Heart right ventricle (tissue), 16 donors: ENCODE data around the gene KANK2. TPM values are rescaled to one million over a fixed set of nuclear protein-coding genes. Genes with fewer than 3 reads are reported as not detected.

Experiments
- ATAC-seq, 8 donors: fragments of 200-7000 bp; cut with Tn5 transposase; one replicate each; pipeline ENCODE4 v1.9.1; 2020; ENCODE audit warnings: mild to moderate bottlenecking in 8 of 8, moderate library complexity in 8 of 8, moderate number of reproducible peaks in 1 of 8
- DNase-seq, 2 donors: peaks; one replicate each; pipeline ENCODE4 v3.0.0-alpha.2; 2020
- H3K27ac ChIP-seq, 10 donors: fragments of 200-600 bp; sonication (generic) in 2 of 10; one replicate each; pipeline versions ENCODE4 v1.5.0 to v1.8.0; 2020 to 2022; ENCODE audit warnings: mild to moderate bottlenecking in 3 of 10
- H3K27me3 ChIP-seq, 7 donors: fragments of 200-600 bp; one replicate each; pipeline ENCODE4 v1.8.0; 2021 to 2022; ENCODE audit warnings: mild to moderate bottlenecking in 2 of 7
- H3K36me3 ChIP-seq, 9 donors: fragments of 200-600 bp; sonication (generic) in 1 of 9; one replicate each; pipeline versions ENCODE4 v1.5.0 to v1.8.0; 2020 to 2022; ENCODE audit warnings: mild to moderate bottlenecking in 2 of 9
- H3K4me1 ChIP-seq, 9 donors: fragments of 200-600 bp; sonication (generic) in 1 of 9; one replicate each; pipeline versions ENCODE4 v1.5.0 to v1.8.0; 2020 to 2022; ENCODE audit warnings: mild to moderate bottlenecking in 4 of 9
- H3K4me3 ChIP-seq, 10 donors: fragments of 200-600 bp; sonication (generic) in 2 of 10; one replicate each; pipeline versions ENCODE4 v1.5.0 to v1.8.0; 2020 to 2022; ENCODE audit warnings: mild to moderate bottlenecking in 7 of 10, moderate library complexity in 2 of 10
- H3K9me3 ChIP-seq, 11 donors: fragments of 200-600 bp in 10 of 11; sonication (generic) in 2 of 11; one replicate each; pipeline versions ENCODE4 v1.5.0 to v1.8.0; 2013 to 2022; ENCODE audit warnings: mild to moderate bottlenecking in 2 of 11, control low read depth in 1 of 11, moderate library complexity in 1 of 11
- WGBS, 2 donors: extraction: QIAGEN DNeasy Blood & Tissue Kit; methylation state at CpG; one replicate each; pipeline ENCODE4 v1.1.7; 2013; ENCODE audit warnings: inconsistent platforms in 1 of 2; 5-methylcytosine and 5-hydroxymethylcytosine counted together
- intact Hi-C, 10 donors: fragments of 100-400 bp; cut with DNase I; formaldehyde crosslinking; loops; one replicate each; pipeline versions ENCODE4 v1.11.1 to v1.14.2; 2022
- polyA plus RNA-seq, 2 donors: library from polyadenylated mRNA; stranded (reverse); fragments of 200-250 nt; gene quantifications; one replicate each; pipeline ENCODE4 v1.2.3, GENCODE V29; 2013
- total RNA-seq, 10 donors: library from RNA; stranded (reverse); fragmentation: NEBNext Ultra II Directional in 3 of 10; extraction: Animal tissue kit (Norgen Biotek cat#: 25700) in 3 of 10; gene quantifications; one replicate each; pipeline versions ENCODE4 v1.2.1 to v1.2.4, GENCODE V29; 2021 to 2023
- TF ChIP-seq, protein P1 (sequence below), 9 donors: fragments of 200-600 bp; sonication (generic) in 2 of 9; IDR thresholded peaks; one replicate each; pipeline versions ENCODE4 v1.5.0 to v1.8.0; 2021 to 2022; ENCODE audit warnings: antibody characterized with exemption in 9 of 9, mild to moderate bottlenecking in 5 of 9, moderate library complexity in 1 of 9
- donor health status: Arrhythmogenic right ventricular cardiomyopathy.
- donor health status: ischemic (EF 13 %, LVEDD 7.1; RV severe dilation, severe dysfunction).
- donor health status: healthy with polysubstance abuse.
- donor health status: DM: no; HTN: yes; CAD: no.
- donor health status: DM: no; HTN: no; CAD: no.
- donor health status: ischemic (EF 25% LVEDD 6.9; RV normal size, moderate dysfunction).
- donor health status: ischemic (EF 25% LVEDD 5.7; RV mildly dilated, moderate dysfunction).
- donor health status: healthy.
- donor health status: DM: yes; HTN: yes; CAD: no.
- donor health status: Ischemic cardiomyopathy.
- donor health status: ischemic (EF 35%, LVEDD 5.7; RV mildly dilated, moderate dysfunction).
- donor health status: nonischemic (EF 11% LVEDD 7.7; RV severe dilation, severe dysfunction).
- donor health status: DM: yes; HTN: yes; CAD: no.
- donor health status: PGD.
- donor health status: ischemic (EF 29% LVEDD 5.4; RV normal size, mild dysfunction).
- donor health status: nonischemic (EF 23%, LVEDD 6.1; RV moderate dilation, normal function).

The KANK2 gene
- total and polyA plus RNA-seq, 12 donors, result 165 to 355 (median 298) TPM

DNA sequence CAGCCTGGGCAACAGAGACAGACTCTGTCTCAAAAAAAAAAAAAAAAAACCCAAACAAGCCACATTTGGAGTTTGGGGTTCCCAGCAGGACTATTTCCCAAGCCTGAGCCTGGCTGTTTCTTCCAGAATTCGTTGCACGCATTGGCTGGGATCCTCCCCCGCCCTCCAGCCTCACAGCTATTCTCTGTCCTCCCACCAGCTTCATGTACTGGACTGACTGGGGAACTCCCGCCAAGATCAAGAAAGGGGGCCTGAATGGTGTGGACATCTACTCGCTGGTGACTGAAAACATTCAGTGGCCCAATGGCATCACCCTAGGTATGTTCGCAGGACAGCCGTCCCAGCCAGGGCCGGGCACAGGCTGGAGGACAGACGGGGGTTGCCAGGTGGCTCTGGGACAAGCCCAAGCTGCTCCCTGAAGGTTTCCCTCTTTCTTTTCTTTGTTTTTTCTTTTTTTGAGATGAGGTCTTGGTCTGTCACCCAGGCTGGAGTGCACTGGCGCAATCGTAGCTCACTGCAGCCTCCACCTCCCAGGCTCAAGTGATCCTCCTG, 81.4 kb downstream of the KANK2 start:
- H3K4me1 ChIP-seq, result no peaks in the 10 kb centered on the region
- intact Hi-C loops, result no loop called here
- H3K36me3 ChIP-seq, result peaks cover 0 to 100% (median 23%) of the 10 kb centered on the region in 9 donors
- peak in 3 of 8 donors; percentile 4 to 29 (median 14) for ATAC-seq
- 81 to 83% methylated on average over 11 of the region's 11 CpGs for WGBS, 2 donors
- H3K4me3 ChIP-seq, result no peak overlapping the region
- DNase-seq, result no peak
- TF ChIP-seq, protein P1, sequence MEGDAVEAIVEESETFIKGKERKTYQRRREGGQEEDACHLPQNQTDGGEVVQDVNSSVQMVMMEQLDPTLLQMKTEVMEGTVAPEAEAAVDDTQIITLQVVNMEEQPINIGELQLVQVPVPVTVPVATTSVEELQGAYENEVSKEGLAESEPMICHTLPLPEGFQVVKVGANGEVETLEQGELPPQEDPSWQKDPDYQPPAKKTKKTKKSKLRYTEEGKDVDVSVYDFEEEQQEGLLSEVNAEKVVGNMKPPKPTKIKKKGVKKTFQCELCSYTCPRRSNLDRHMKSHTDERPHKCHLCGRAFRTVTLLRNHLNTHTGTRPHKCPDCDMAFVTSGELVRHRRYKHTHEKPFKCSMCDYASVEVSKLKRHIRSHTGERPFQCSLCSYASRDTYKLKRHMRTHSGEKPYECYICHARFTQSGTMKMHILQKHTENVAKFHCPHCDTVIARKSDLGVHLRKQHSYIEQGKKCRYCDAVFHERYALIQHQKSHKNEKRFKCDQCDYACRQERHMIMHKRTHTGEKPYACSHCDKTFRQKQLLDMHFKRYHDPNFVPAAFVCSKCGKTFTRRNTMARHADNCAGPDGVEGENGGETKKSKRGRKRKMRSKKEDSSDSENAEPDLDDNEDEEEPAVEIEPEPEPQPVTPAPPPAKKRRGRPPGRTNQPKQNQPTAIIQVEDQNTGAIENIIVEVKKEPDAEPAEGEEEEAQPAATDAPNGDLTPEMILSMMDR (IDR thresholded peaks at IDR 0.05), result no peak
- no peak overlapping the region for H3K27ac ChIP-seq
- H3K9me3 ChIP-seq, result no peaks in the 10 kb centered on the region
- H3K27me3 ChIP-seq, result no peaks in the 10 kb centered on the region

DNA sequence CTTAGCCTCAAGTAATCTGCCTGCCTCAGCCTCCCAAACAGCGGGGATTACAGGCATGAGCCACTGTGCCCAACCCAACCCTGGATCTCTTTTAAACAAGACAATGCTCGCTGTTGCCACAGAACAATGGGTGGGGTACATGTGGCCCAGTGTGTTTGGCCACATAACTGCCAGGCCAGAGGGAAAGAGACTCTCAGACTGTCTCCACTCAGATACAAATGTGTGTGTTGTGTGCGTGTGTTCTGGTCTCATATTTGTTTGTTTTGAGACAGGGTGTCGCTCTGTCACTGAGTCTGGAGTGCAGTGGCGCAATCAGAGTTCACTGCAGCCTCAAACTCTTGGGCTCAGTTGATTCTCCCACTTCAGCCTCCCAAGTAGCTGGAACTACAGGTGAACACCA, 82.3 kb downstream of the KANK2 start:
- DNase-seq, result no peak
- no peaks in the 10 kb centered on the region for H3K9me3 ChIP-seq
- WGBS, 2 donors, result 97 to 98% methylated on average over 5 of the region's 5 CpGs
- H3K27me3 ChIP-seq, result no peaks in the 10 kb centered on the region
- H3K27ac ChIP-seq, result no peak overlapping the region
- TF ChIP-seq, protein P1 (IDR thresholded peaks at IDR 0.05), result no peak
- no peak for ATAC-seq
- no peaks in the 10 kb centered on the region for H3K4me1 ChIP-seq
- intact Hi-C loops, result no loop called here
- H3K4me3 ChIP-seq, result no peak overlapping the region
- peaks cover 0 to 99% (median 23%) of the 10 kb centered on the region in 9 donors for H3K36me3 ChIP-seq

Other genes starting within 250 kb of the KANK2 start
- 10 to 100 TPM; 35.2 to 54.4 (median 42.2) TPM for gene SMARCA4, start 236.5 kb downstream of the KANK2 start, total RNA-seq
- gene SMARCA4, start 236.5 kb downstream of the KANK2 start, polyA plus RNA-seq, result 10 to 100 TPM; 53.0 to 64.8 TPM
- 10 to 100 TPM in 8 of 10 donors, 1 to 10 TPM in 2; 4.5 to 76.1 (median 16.4) TPM for gene LDLR, start 108.1 kb downstream of the KANK2 start, total RNA-seq
- 10 to 100 TPM in 1 of 2 donors, 1 to 10 TPM in 1; 7.4 to 24.1 TPM for gene LDLR, start 108.1 kb downstream of the KANK2 start, polyA plus RNA-seq
- gene SPC24, start 41.8 kb downstream of the KANK2 start, total RNA-seq, result 1 to 10 TPM; 1.6 to 8.5 (median 3.2) TPM
- gene SPC24, start 41.8 kb downstream of the KANK2 start, polyA plus RNA-seq, result 1 to 10 TPM in 1 of 2 donors, under 1 TPM in 1; 0.93 to 5.9 TPM
- 1 to 10 TPM in 2 of 10 donors, under 1 TPM in 2, not detected in 6; 0.34 to 1.8 (median 0.99) TPM for gene ANGPTL8, start 42.1 kb upstream of the KANK2 start, total RNA-seq
- gene ANGPTL8, start 42.1 kb upstream of the KANK2 start, polyA plus RNA-seq, result 10 to 100 TPM in 1 of 2 donors, 1 to 10 TPM in 1; 3.9 to 13.0 TPM
- 10 to 100 TPM; 27.6 to 57.2 (median 40.2) TPM for gene DOCK6, start 65.0 kb upstream of the KANK2 start, total RNA-seq
- gene DOCK6, start 65.0 kb upstream of the KANK2 start, polyA plus RNA-seq, result 10 to 100 TPM; 29.0 to 73.3 TPM
- gene TSPAN16, start 98.6 kb upstream of the KANK2 start, total RNA-seq, result not detected
- gene TSPAN16, start 98.6 kb upstream of the KANK2 start, polyA plus RNA-seq, result not detected
- gene RAB3D, start 142.1 kb upstream of the KANK2 start, total RNA-seq, result 10 to 100 TPM in 3 of 10 donors, 1 to 10 TPM in 7; 4.5 to 11.6 (median 6.3) TPM
- 1 to 10 TPM; 2.7 to 3.1 TPM for gene RAB3D, start 142.1 kb upstream of the KANK2 start, polyA plus RNA-seq
- gene TMEM205, start 148.7 kb upstream of the KANK2 start, total RNA-seq, result 100 to 1,000 TPM in 2 of 10 donors, 10 to 100 TPM in 8; 65.1 to 114 (median 83.8) TPM
- gene TMEM205, start 148.7 kb upstream of the KANK2 start, polyA plus RNA-seq, result 100 to 1,000 TPM in 1 of 2 donors, 10 to 100 TPM in 1; 89.4 to 184 TPM
- gene CCDC159, start 149.0 kb upstream of the KANK2 start, total RNA-seq, result 10 to 100 TPM; 13.4 to 25.5 (median 19.7) TPM
- 10 to 100 TPM; 13.0 to 79.9 TPM for gene CCDC159, start 149.0 kb upstream of the KANK2 start, polyA plus RNA-seq
- gene PLPPR2, start 157.9 kb upstream of the KANK2 start, total RNA-seq, result 10 to 100 TPM in 5 of 10 donors, 1 to 10 TPM in 5; 4.1 to 19.8 (median 10.3) TPM
- gene PLPPR2, start 157.9 kb upstream of the KANK2 start, polyA plus RNA-seq, result 10 to 100 TPM; 10.0 to 13.2 TPM
- 1 to 10 TPM in 8 of 10 donors, under 1 TPM in 2; 0.53 to 2.1 (median 1.6) TPM for gene SWSAP1, start 177.1 kb upstream of the KANK2 start, total RNA-seq
- 1 to 10 TPM; 2.1 to 3.1 TPM for gene SWSAP1, start 177.1 kb upstream of the KANK2 start, polyA plus RNA-seq
- 1 to 10 TPM; 3.8 to 9.1 (median 4.7) TPM for gene EPOR, start 186.8 kb upstream of the KANK2 start, total RNA-seq
- gene EPOR, start 186.8 kb upstream of the KANK2 start, polyA plus RNA-seq, result 10 to 100 TPM in 1 of 2 donors, 1 to 10 TPM in 1; 6.2 to 14.7 TPM
- 10 to 100 TPM in 2 of 10 donors, 1 to 10 TPM in 8; 1.2 to 14.4 (median 3.2) TPM for gene RGL3, start 221.8 kb upstream of the KANK2 start, total RNA-seq
- gene RGL3, start 221.8 kb upstream of the KANK2 start, polyA plus RNA-seq, result 10 to 100 TPM in 1 of 2 donors, 1 to 10 TPM in 1; 5.2 to 37.5 TPM
- under 1 TPM in 9 of 10 donors, not detected in 1; 0.17 to 0.64 (median 0.34) TPM for gene ODAD3, start 237.6 kb upstream of the KANK2 start, total RNA-seq
- gene ODAD3, start 237.6 kb upstream of the KANK2 start, polyA plus RNA-seq, result 1 to 10 TPM in 1 of 2 donors, under 1 TPM in 1; 0.83 to 2.2 TPM
- 100 to 1,000 TPM; 106 to 177 (median 123) TPM for gene PRKCSH, start 238.1 kb upstream of the KANK2 start, total RNA-seq
- 10 to 100 TPM; 84.3 to 96.9 TPM for gene PRKCSH, start 238.1 kb upstream of the KANK2 start, polyA plus RNA-seq